NT2/D1 (cell line): ENCODE measurements around the gene PRKAR2B.
"Not testable (repeated sequence)": the region's sequence is repeated elsewhere in the genome, so short reads cannot be mapped to it uniquely, and the experiment has no call there.

Experiments used
- DNase-seq: peaks from one replicate; pipeline ENCODE4 v3.0.0-alpha.2; 2011; ENCODE audit warnings: low read depth, low spot score
- H3K27me3 ChIP-seq: 2 replicates; pipeline ENCODE4 v1.6.0; 2011; ENCODE audit warnings: mild to moderate bottlenecking; ENCODE audit not compliant: insufficient read length, insufficient read depth
- H3K36me3 ChIP-seq: 2 replicates; pipeline ENCODE4 v1.6.1; 2011; ENCODE audit warnings: mild to moderate bottlenecking, low read length, mixed read lengths; ENCODE audit not compliant: insufficient read depth, insufficient read length
- H3K4me1 ChIP-seq: 2 replicates; pipeline ENCODE4 v1.5.1; 2011; ENCODE audit not compliant: insufficient read depth, insufficient read length
- H3K4me3 ChIP-seq: 2 replicates; pipeline ENCODE4 v1.5.1; 2011; ENCODE audit warnings: low read depth; ENCODE audit not compliant: insufficient read length
- H3K9ac ChIP-seq: 2 replicates; pipeline ENCODE4 v1.6.0; 2011; ENCODE audit warnings: low read depth; ENCODE audit not compliant: insufficient read length
- H3K9me3 ChIP-seq: 2 replicates; pipeline ENCODE4 v1.5.1; 2011; ENCODE audit warnings: mild to moderate bottlenecking, low read length; ENCODE audit not compliant: insufficient read depth
- SUZ12 ChIP-seq: IDR thresholded peaks from 2 replicates; pipeline ENCODE4 v1.6.1; 2011; ENCODE audit not compliant: insufficient read length, insufficient read depth; ENCODE audit errors: extremely low read depth
- YY1 ChIP-seq: IDR thresholded peaks from 2 replicates; pipeline ENCODE4 v1.6.1; 2011; ENCODE audit not compliant: insufficient read length, insufficient read depth
- ZNF274 ChIP-seq: IDR thresholded peaks from 2 replicates; pipeline ENCODE4 v1.6.1; 2011; ENCODE audit warnings: mild to moderate bottlenecking, low read depth, low read length

PRKAR2B gene

DNA sequence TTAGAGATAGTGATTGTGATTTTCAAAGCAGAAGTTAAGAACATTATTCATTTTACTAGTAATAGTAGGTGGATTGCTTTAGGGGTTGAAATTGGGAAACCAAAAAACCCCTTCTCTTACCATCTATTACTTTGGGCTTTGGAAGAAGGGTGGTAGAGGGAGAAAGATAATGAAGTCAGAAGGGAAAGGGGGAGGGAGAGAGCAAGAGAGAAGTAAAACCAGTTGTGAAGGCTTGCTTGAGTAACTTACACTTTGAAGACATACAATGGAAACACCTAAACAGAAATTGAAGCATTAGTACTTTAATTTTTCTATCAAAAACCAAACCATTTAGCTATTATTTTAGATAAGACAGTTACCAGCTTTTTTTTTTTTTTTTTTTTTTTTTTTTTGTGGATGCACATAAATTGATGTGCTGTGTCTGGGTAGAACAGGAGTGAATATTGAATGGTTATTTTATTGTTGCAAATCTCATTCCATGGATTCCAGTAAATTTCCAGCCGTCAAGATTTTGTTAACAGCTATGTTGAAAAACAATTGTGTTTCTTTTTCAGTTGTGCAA is 5.5 kb downstream of the PRKAR2B start:
- no peak overlapping the region for H3K9ac ChIP-seq
- TF ChIP-seq SUZ12 (no peak), YY1 (no peak), ZNF274 (no peak)

DNA sequence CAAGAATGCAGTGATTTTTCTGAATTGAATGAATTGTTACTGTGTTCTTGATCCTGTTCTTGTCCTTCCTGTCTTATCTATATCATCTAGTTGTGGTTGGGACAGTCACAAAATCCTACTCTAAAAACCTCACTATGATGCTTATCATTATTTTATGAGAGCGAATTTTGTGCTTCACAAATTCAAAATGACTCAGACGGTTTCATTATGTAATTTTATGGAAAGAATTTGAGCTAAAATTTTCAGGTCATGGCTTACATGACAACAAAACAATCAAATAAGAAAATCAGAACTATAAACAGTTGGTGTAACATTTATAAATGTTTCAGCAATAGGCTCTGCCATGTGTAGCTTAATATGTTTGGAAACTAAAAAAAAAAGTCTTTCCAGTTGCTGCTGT is 6.9 kb downstream of the PRKAR2B start:
- no peaks in the 10 kb centered on the region for H3K4me1 ChIP-seq
- no peak for DNase-seq
- H3K27me3 ChIP-seq = no peaks in the 10 kb centered on the region
- TF ChIP-seq SUZ12 (no peak), ZNF274 (no peak), YY1 (no peak)
- H3K36me3 ChIP-seq = no peaks in the 10 kb centered on the region
- H3K4me3 ChIP-seq = no peak overlapping the region
- H3K9me3 ChIP-seq = no peaks in the 10 kb centered on the region
- H3K9ac ChIP-seq = no peak overlapping the region

More for the DNA sequence above, 5.5 kb downstream of the PRKAR2B start:
- H3K4me1 ChIP-seq = no peaks in the 10 kb centered on the region
- no peaks in the 10 kb centered on the region for H3K9me3 ChIP-seq
- no peaks in the 10 kb centered on the region for H3K36me3 ChIP-seq
- DNase-seq = no peak
- H3K4me3 ChIP-seq = no peak overlapping the region
- peaks cover 6% of the 10 kb centered on the region for H3K27me3 ChIP-seq

DNA sequence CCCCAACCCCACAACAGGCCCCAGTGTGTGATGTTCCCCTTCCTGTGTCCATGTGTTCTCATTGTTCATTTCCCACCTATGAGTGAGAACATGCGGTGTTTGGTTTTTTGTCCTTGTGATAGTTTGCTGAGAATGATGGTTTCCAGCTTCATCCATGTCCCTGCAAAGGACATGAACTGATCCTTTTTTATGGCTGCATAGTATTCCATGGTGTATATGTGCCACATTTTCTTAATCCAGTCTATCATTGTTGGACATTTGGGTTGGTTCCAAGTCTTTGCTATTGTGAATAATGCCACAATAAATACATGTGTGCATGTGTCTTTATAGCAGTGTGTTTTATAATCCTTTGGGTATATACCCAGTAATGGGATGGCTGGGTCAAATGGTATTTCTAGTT is 10.5 kb downstream of the PRKAR2B start:
- H3K4me3 ChIP-seq, H3K4me1 ChIP-seq, H3K27me3 ChIP-seq, DNase-seq, H3K9ac ChIP-seq, H3K36me3 ChIP-seq, H3K9me3 ChIP-seq: not testable (repeated sequence)

- H3K27me3 ChIP-seq, H3K9me3 ChIP-seq, H3K4me3 ChIP-seq, H3K36me3 ChIP-seq, H3K9ac ChIP-seq, H3K4me1 ChIP-seq, DNase-seq: not testable (repeated sequence)
These were observed 11.6 kb downstream of the PRKAR2B start for GRCh38 chr7:107056058-107056457.

GRCh38 chr7:107056728-107057473 is 12.4 kb downstream of the PRKAR2B start:
- Histone ChIP-seq H3K36me3 (no peaks in the 10 kb centered on the region), H3K4me3 (no peak overlapping the region), H3K9me3 (no peaks in the 10 kb centered on the region), H3K27me3 (no peaks in the 10 kb centered on the region), H3K4me1 (no peaks in the 10 kb centered on the region), H3K9ac (no peak overlapping the region)
- TF ChIP-seq YY1 (no peak), ZNF274 (no peak), SUZ12 (no peak)
- DNase-seq = no peak

- TF ChIP-seq YY1 = no peak
- no peak for TF ChIP-seq ZNF274
- TF ChIP-seq SUZ12 = no peak
- DNase-seq = no peak
- H3K36me3 ChIP-seq = no peaks in the 10 kb centered on the region
- H3K4me1 ChIP-seq = no peaks in the 10 kb centered on the region
- no peak overlapping the region for H3K4me3 ChIP-seq
- H3K9ac ChIP-seq = no peak overlapping the region
- no peaks in the 10 kb centered on the region for H3K9me3 ChIP-seq
- no peaks in the 10 kb centered on the region for H3K27me3 ChIP-seq
These were observed 12.9 kb downstream of the PRKAR2B start for GRCh38 chr7:107057474-107057833.

GRCh38 chr7:107059468-107059867 is 15.0 kb downstream of the PRKAR2B start:
- DNase-seq = no peak

More at GRCh38 chr7:107059468-107059867, 15.0 kb downstream of the PRKAR2B start:
- Histone ChIP-seq H3K36me3 (no peaks in the 10 kb centered on the region), H3K27me3 (no peaks in the 10 kb centered on the region), H3K4me3 (no peak overlapping the region), H3K9ac (no peak overlapping the region), H3K4me1 (no peaks in the 10 kb centered on the region), H3K9me3 (no peaks in the 10 kb centered on the region)
- no peak for TF ChIP-seq YY1
- no peak for TF ChIP-seq ZNF274
- TF ChIP-seq SUZ12 = no peak
